Stimulated activated naive B cell treated with anti-CD40 and anti-IgM and Interleukin-4, amounts not matched to agents 10 μg/mL and 1 μg/mL and 100 μg/mL, for 72 hours (primary cell): ENCODE measurements around the gene USP36.
"Not testable (repeated sequence)": the region's sequence is repeated elsewhere in the genome, so short reads cannot be mapped to it uniquely, and the experiment has no call there.

Experiments
- ATAC-seq, 2 donors: fragments of 150-1000 bp; cut with Tn5 transposase; replicated peaks; 2 replicates each; pipeline ENCODE4 v1.10.0; 2021; ENCODE audit warnings: moderate library complexity in 1 of 2
- DNase-seq: peaks from one replicate; pipeline ENCODE4 v3.0.0; 2021
- H3K27ac Mint-ChIP-seq: one replicate; pipeline ENCODE4 v1.8.0; 2022; ENCODE audit warnings: mild to moderate bottlenecking, mixed read lengths
- H3K27me3 Mint-ChIP-seq, 2 donors: one replicate each; pipeline ENCODE4 v1.8.0; 2022; ENCODE audit warnings: mixed read lengths in 2 of 2
- H3K36me3 Mint-ChIP-seq, 2 donors: one replicate each; pipeline ENCODE4 v1.8.0; 2022; ENCODE audit warnings: mixed read lengths in 2 of 2, mild to moderate bottlenecking in 1 of 2
- H3K4me1 Mint-ChIP-seq, 2 donors: one replicate each; pipeline ENCODE4 v1.8.0; 2022; ENCODE audit warnings: mixed read lengths in 2 of 2, mild to moderate bottlenecking in 1 of 2
- H3K4me3 Mint-ChIP-seq, 2 donors: one replicate each; pipeline ENCODE4 v1.8.0; 2022; ENCODE audit warnings: mild to moderate bottlenecking in 2 of 2, mixed read lengths in 2 of 2, moderate library complexity in 1 of 2
- H3K9me3 Mint-ChIP-seq, 2 donors: one replicate each; pipeline ENCODE4 v1.8.0; 2022; ENCODE audit warnings: mixed read lengths in 2 of 2, mild to moderate bottlenecking in 1 of 2

USP36 gene

GRCh38 chr17:78781104-78781892, 59.3 kb downstream of the USP36 start:
- H3K4me1 Mint-ChIP-seq = peaks cover 23 to 44% of the 10 kb centered on the region in 2 donors
- H3K4me3 Mint-ChIP-seq = peak overlapping the region; percentile 89
- H3K27ac Mint-ChIP-seq = peak overlapping the region; percentile 98
- H3K36me3 Mint-ChIP-seq = peaks cover 14 to 23% of the 10 kb centered on the region in 2 donors
- no peaks in the 10 kb centered on the region for H3K9me3 Mint-ChIP-seq
- no peaks in the 10 kb centered on the region for H3K27me3 Mint-ChIP-seq
- ATAC-seq = peak; percentile 4 to 9
- no peak for DNase-seq

GRCh38 chr17:78780335-78780734, 60.3 kb downstream of the USP36 start:
- no peak for DNase-seq
- peaks cover 14 to 20% of the 10 kb centered on the region in 2 donors for H3K36me3 Mint-ChIP-seq
- ATAC-seq = no peak
- peak overlapping the region; percentile 98 for H3K27ac Mint-ChIP-seq
- peak overlapping the region; percentile 89 for H3K4me3 Mint-ChIP-seq
- no peaks in the 10 kb centered on the region for H3K9me3 Mint-ChIP-seq
- H3K27me3 Mint-ChIP-seq = no peaks in the 10 kb centered on the region
- H3K4me1 Mint-ChIP-seq = peaks cover 28 to 54% of the 10 kb centered on the region in 2 donors

DNA sequence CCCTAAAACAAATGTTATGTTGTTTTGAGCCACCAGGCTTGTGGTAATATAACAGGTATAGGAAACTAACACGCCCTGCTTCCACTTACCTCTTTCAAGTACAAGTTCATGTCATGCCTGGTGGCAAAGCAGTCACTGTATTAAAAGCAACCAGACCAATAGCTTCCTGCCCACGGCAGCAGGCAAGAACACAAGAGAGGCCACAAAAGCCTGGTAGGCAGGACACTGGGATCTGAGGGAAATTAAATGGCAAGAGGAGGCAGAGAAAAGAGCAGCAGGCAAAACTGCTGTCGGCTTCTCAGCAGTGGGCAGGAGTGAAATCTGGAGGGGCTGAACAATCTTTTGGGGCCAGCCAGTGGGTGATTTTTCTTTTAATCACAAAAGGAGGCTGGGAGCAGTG, 60.8 kb downstream of the USP36 start:
- ATAC-seq (peak; percentile 30 to 33), DNase-seq (peak; percentile 38)
- Mint-ChIP-seq H3K4me1 (peaks cover 29 to 59% of the 10 kb centered on the region in 2 donors), H3K36me3 (peaks cover 16 to 22% of the 10 kb centered on the region in 2 donors), H3K27me3 (no peaks in the 10 kb centered on the region), H3K4me3 (peak overlapping the region; percentile 89), H3K27ac (peak overlapping the region; percentile 98), H3K9me3 (no peaks in the 10 kb centered on the region)

DNA sequence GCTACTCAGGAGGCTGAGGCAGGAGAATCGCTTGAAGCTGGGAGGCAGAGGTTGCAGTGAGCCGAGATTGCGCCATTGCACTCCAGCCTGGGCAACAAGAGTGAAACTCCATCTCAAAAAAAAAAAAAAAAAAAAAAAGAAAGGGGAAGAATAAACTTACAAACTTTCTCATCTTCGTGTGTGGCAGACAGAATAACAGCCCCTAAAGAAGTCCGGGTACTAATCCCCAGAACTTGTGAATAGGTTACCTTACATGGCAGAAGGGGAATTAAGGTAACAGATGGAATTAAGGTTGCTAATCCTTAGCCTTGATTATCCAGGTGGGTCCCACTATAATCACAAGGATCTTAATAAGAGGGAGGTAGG, 61.3 kb downstream of the USP36 start:
- not testable (repeated sequence) for DNase-seq, H3K27me3 Mint-ChIP-seq

DNA sequence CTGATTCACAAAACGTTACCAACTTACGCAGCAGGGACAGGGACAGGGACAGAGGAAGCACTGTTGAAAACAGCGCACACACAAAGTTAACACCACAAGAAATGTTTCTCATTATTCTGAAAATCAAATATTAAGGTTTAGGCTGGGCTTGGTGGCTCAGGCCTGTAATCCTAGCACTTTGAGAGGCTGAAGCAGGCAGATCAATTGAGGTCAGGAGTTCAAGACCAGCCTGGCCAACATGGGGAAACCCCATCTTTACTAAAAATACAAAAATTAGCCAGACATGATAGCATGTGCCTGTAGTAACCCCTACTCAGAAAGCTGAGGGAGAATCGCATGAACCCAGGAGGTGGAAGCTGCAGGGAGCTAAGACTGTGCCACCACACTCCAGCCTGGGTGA, 62.7 kb downstream of the USP36 start:
- H3K9me3 Mint-ChIP-seq = no peaks in the 10 kb centered on the region
- peak overlapping the region; percentile 80 for H3K27ac Mint-ChIP-seq
- peak overlapping the region; percentile 21 to 68 for H3K4me3 Mint-ChIP-seq
- no peak for DNase-seq
- no peaks in the 10 kb centered on the region for H3K27me3 Mint-ChIP-seq
- peaks cover 30 to 56% of the 10 kb centered on the region in 2 donors for H3K4me1 Mint-ChIP-seq
- peak; percentile 12 to 17 for ATAC-seq
- peaks cover 20 to 26% of the 10 kb centered on the region in 2 donors for H3K36me3 Mint-ChIP-seq

More for the DNA sequence above, 61.3 kb downstream of the USP36 start:
- peak in 1 of 2 donors; percentile 9 for ATAC-seq
- Mint-ChIP-seq H3K4me1 (peaks cover 34 to 65% of the 10 kb centered on the region in 2 donors), H3K4me3 (peak overlapping the region; percentile 89), H3K36me3 (peaks cover 20 to 26% of the 10 kb centered on the region in 2 donors), H3K27ac (peak overlapping the region; percentile 98)
- not testable (repeated sequence) for H3K9me3 Mint-ChIP-seq

DNA sequence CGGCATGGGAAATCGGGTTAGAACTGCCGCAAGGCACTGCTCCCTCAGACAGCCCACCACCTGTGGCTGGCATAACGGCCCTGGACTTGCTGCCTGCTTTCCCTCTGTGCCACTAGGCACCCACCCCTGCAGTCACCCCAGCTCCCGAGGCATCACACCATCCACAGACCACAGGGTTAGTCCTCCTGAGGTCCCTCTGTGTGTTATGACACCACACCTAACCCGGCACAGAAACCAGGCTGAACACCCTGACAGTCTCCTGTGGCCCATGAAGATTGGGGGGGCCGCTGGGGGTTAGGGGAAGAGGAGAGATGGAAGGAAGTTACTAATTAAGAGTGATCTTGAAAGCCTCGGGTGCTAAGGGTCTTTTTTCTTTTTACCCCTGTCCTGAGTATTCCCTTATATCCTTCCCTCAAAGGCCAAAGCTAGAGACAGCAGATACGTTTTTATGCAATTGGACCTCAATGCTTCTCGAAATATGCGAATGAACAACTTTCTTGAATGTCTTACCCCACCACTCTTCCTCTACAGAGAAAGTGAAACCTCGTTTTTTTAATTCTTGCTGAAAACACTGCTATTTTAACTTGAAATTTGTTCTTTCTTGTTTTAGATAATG, 65.5 kb downstream of the USP36 start:
- Mint-ChIP-seq H3K9me3 (no peaks in the 10 kb centered on the region), H3K4me3 (peak overlapping the region; percentile 83), H3K27ac (peak overlapping the region; percentile 93), H3K36me3 (peaks cover 25 to 35% of the 10 kb centered on the region in 2 donors), H3K4me1 (peaks cover 36 to 71% of the 10 kb centered on the region in 2 donors), H3K27me3 (no peaks in the 10 kb centered on the region)
- ATAC-seq (peak; percentile 63 to 68), DNase-seq (peak; percentile 59)

DNA sequence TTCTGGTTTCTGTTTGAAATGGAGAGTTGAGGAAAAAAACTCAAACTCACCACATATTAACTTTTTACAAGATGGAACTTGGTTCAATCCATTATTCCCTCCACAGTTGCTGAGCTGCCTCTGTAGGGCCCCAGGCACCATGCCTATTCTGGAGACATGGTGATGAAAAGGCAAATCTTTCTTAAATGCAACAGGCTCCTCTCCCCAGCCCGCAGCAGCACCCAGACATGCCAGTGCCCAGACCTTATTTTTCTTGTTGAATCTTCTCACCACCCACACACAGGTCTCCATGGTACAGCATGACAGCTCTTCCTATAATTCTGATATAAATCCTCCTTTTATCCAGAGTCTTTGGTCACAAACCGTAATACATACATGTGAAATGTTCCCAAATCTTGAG, 66.2 kb downstream of the USP36 start:
- H3K9me3 Mint-ChIP-seq = no peaks in the 10 kb centered on the region

GRCh38 chr17:78771758-78772382, 68.7 kb downstream of the USP36 start:
- H3K4me3 Mint-ChIP-seq = peak overlapping the region; percentile 78 to 79
- ATAC-seq = peak; percentile 76 to 81
- H3K27me3 Mint-ChIP-seq = no peaks in the 10 kb centered on the region
- peaks cover 12 to 22% of the 10 kb centered on the region in 2 donors for H3K36me3 Mint-ChIP-seq
- H3K4me1 Mint-ChIP-seq = peaks cover 24 to 50% of the 10 kb centered on the region in 2 donors
- H3K27ac Mint-ChIP-seq = peak overlapping the region; percentile 97
- H3K9me3 Mint-ChIP-seq = no peaks in the 10 kb centered on the region
- DNase-seq = no peak

More for the DNA sequence above, 66.2 kb downstream of the USP36 start:
- DNase-seq = no peak
- Mint-ChIP-seq H3K27ac (peak overlapping the region; percentile 93), H3K4me3 (peak overlapping the region; percentile 83), H3K4me1 (peaks cover 30 to 65% of the 10 kb centered on the region in 2 donors), H3K36me3 (peaks cover 19 to 28% of the 10 kb centered on the region in 2 donors), H3K27me3 (no peaks in the 10 kb centered on the region)
- no peak for ATAC-seq

DNA sequence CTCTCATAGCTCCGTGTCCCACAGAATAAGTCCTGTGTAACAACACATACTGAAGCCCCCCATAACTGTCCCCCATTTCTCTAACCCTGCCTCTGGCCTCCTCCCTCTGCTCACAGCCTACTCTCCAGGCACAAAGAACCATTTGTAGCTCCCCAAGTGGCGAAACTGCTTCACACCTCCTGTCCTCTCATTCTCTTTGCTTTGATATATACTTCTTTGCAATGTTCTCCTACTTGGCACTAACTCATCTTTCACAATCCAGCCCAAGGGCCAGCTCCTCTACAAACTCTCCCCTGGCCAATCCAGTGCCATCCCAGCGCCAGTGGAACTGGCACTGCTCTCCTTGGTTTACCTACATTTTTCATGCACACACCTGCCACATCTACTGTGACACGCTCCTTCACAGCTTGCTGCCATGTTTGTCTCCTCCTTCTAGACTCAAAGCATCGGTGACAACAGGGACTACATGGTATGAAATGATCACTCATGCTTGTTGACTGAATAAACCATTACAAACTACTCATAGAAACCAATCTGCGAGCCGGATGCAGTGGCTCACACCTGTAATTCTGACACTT, 71.3 kb downstream of the USP36 start:
- Mint-ChIP-seq H3K4me1 (peaks cover 20 to 41% of the 10 kb centered on the region in 2 donors), H3K4me3 (no peak overlapping the region), H3K27ac (no peak overlapping the region), H3K36me3 (peaks cover 9 to 23% of the 10 kb centered on the region in 2 donors), H3K9me3 (no peaks in the 10 kb centered on the region), H3K27me3 (no peaks in the 10 kb centered on the region)
- DNase-seq (no peak), ATAC-seq (no peak)

DNA sequence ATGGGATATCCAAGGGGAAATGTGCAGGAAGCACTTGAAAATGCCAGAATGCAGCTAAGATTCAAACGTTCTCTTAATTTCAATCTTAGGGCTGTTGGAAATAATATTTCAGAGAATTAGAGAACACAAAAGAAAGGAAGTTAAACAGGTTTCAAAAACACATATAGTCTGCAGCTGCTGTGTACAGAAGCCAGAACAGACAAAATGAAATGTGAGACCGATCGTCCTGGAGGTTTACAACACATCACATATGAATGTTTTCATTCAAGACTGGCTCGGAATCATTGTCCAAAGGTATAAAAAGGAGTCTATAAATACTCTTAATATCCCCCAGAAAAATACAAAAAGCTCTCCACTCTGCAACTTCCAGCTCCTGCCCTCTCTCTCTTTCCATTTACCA, 72.8 kb downstream of the USP36 start:
- H3K4me1 Mint-ChIP-seq = peaks cover 21 to 41% of the 10 kb centered on the region in 2 donors
- H3K27ac Mint-ChIP-seq = no peak overlapping the region
- H3K4me3 Mint-ChIP-seq = no peak overlapping the region
- H3K27me3 Mint-ChIP-seq = no peaks in the 10 kb centered on the region
- ATAC-seq (no peak), DNase-seq (no peak)
- peaks cover 10 to 23% of the 10 kb centered on the region in 2 donors for H3K36me3 Mint-ChIP-seq
- H3K9me3 Mint-ChIP-seq = no peaks in the 10 kb centered on the region

- no peak for DNase-seq
- ATAC-seq = peak; percentile 58 to 77
- Mint-ChIP-seq H3K9me3 (no peaks in the 10 kb centered on the region), H3K36me3 (peaks cover 13 to 21% of the 10 kb centered on the region in 2 donors), H3K27me3 (no peaks in the 10 kb centered on the region), H3K27ac (no peak overlapping the region), H3K4me3 (no peak overlapping the region), H3K4me1 (peaks cover 21 to 40% of the 10 kb centered on the region in 2 donors)
These were observed 73.8 kb downstream of the USP36 start for GRCh38 chr17:78766743-78767294.

- Mint-ChIP-seq H3K27me3 (no peaks in the 10 kb centered on the region), H3K9me3 (no peaks in the 10 kb centered on the region), H3K4me1 (peaks cover 19 to 39% of the 10 kb centered on the region in 2 donors), H3K4me3 (no peak overlapping the region), H3K36me3 (peaks cover 13 to 20% of the 10 kb centered on the region in 2 donors), H3K27ac (no peak overlapping the region)
- ATAC-seq (no peak), DNase-seq (no peak)
These were observed 74.4 kb downstream of the USP36 start for GRCh38 chr17:78766225-78766624.

- peaks cover 11 to 21% of the 10 kb centered on the region in 2 donors for H3K36me3 Mint-ChIP-seq
- ATAC-seq (no peak), DNase-seq (no peak)
- H3K27ac Mint-ChIP-seq = peak overlapping the region; percentile 74
- no peaks in the 10 kb centered on the region for H3K27me3 Mint-ChIP-seq
- no peak overlapping the region for H3K4me3 Mint-ChIP-seq
- peaks cover 19 to 39% of the 10 kb centered on the region in 2 donors for H3K4me1 Mint-ChIP-seq
- no peaks in the 10 kb centered on the region for H3K9me3 Mint-ChIP-seq
These were observed 74.8 kb downstream of the USP36 start for GRCh38 chr17:78765821-78766220.

DNA sequence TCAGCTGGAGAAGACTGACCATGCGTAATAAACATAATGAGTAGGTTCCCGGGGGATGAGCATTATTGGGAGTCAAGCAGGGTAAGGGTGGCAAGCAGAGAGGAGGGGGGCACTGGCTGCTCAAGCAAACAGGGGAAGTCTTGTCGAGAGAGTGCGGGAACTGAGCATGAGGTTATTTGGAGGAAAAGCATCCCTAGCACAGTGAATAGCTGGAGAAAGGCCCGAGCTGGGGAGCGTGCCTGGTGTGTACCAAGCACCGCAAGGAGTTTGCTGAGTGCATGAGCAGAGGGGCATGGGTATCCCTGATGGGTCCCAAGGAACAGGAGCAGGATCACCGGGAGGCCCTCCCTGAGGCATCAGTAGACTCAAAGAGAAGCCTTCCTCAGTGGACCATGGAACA, 75.7 kb downstream of the USP36 start:
- no peak for DNase-seq
- H3K27ac Mint-ChIP-seq = no peak overlapping the region
- no peak overlapping the region for H3K4me3 Mint-ChIP-seq

More for the DNA sequence above, 75.7 kb downstream of the USP36 start:
- peaks cover 20 to 39% of the 10 kb centered on the region in 2 donors for H3K4me1 Mint-ChIP-seq
- no peak for ATAC-seq
- H3K36me3 Mint-ChIP-seq = peaks cover 11 to 17% of the 10 kb centered on the region in 2 donors
- H3K9me3 Mint-ChIP-seq = no peaks in the 10 kb centered on the region
- no peaks in the 10 kb centered on the region for H3K27me3 Mint-ChIP-seq
